Osteocyte (in vitro differentiated cells): Measurements from ENCODE around the gene VWDE. TPM values are rescaled to one million over a fixed set of nuclear protein-coding genes. Genes with fewer than 3 reads are reported as not detected.

Source experiments
- DNase-seq: peaks from one replicate; pipeline ENCODE4 v3.0.0; 2021; ENCODE audit warnings: mixed read lengths; ENCODE audit not compliant: unreplicated experiment; ENCODE audit errors: extremely low spot score
- H3K27ac Mint-ChIP-seq: one replicate; pipeline ENCODE4 v1.8.0; 2021; ENCODE audit warnings: mild to moderate bottlenecking, mixed read lengths; ENCODE audit not compliant: unreplicated experiment
- H3K27me3 Mint-ChIP-seq: one replicate; pipeline ENCODE4 v1.8.0; 2021; ENCODE audit warnings: mixed read lengths; ENCODE audit not compliant: unreplicated experiment
- H3K36me3 Mint-ChIP-seq: one replicate; pipeline ENCODE4 v1.8.0; 2021; ENCODE audit warnings: mixed read lengths; ENCODE audit not compliant: unreplicated experiment
- H3K4me1 Mint-ChIP-seq: one replicate; pipeline ENCODE4 v1.8.0; 2021; ENCODE audit warnings: mixed read lengths; ENCODE audit not compliant: unreplicated experiment
- H3K4me3 Mint-ChIP-seq: one replicate; pipeline ENCODE4 v1.8.0; 2021; ENCODE audit warnings: mild to moderate bottlenecking, moderate library complexity, mixed read lengths; ENCODE audit not compliant: unreplicated experiment
- H3K9me3 Mint-ChIP-seq: one replicate; pipeline ENCODE4 v1.8.0; 2021; ENCODE audit warnings: mixed read lengths; ENCODE audit not compliant: unreplicated experiment
- CTCF ChIP-seq: fragments of 200-600 bp; sonication (generic); IDR thresholded peaks from 2 replicates; pipeline ENCODE4 v1.5.0; 2021; ENCODE audit warnings: antibody characterized with exemption, mild to moderate bottlenecking, moderate library complexity
- total RNA-seq: library from RNA; stranded (reverse); gene quantifications from 2 replicates; pipeline ENCODE4 v1.2.1, GENCODE V29; 2021

Gene VWDE
- total RNA-seq, 1 donor from 2014 or later, result not detected

- Mint-ChIP-seq H3K27me3 (no peaks in the 10 kb centered on the region), H3K36me3 (no peaks in the 10 kb centered on the region), H3K4me1 (no peaks in the 10 kb centered on the region), H3K4me3 (no peak overlapping the region), H3K27ac (no peak overlapping the region), H3K9me3 (no peaks in the 10 kb centered on the region)
- DNase-seq, result no peak
- no peak for TF ChIP-seq CTCF
Observed at GRCh38 chr7:12294701-12295100, 109.0 kb downstream of the VWDE start.

- no peak overlapping the region for H3K4me3 Mint-ChIP-seq
- H3K4me1 Mint-ChIP-seq, result no peaks in the 10 kb centered on the region
- no peak overlapping the region for H3K27ac Mint-ChIP-seq
- no peaks in the 10 kb centered on the region for H3K9me3 Mint-ChIP-seq
- no peaks in the 10 kb centered on the region for H3K36me3 Mint-ChIP-seq
- DNase-seq, result no peak
- peak; percentile 19 for TF ChIP-seq CTCF
- no peaks in the 10 kb centered on the region for H3K27me3 Mint-ChIP-seq
Observed at GRCh38 chr7:12291870-12292269, 111.8 kb downstream of the VWDE start.

- Mint-ChIP-seq H3K27me3 (no peaks in the 10 kb centered on the region), H3K27ac (no peak overlapping the region), H3K9me3 (no peaks in the 10 kb centered on the region), H3K36me3 (no peaks in the 10 kb centered on the region), H3K4me3 (no peak overlapping the region), H3K4me1 (no peaks in the 10 kb centered on the region)
- TF ChIP-seq CTCF, result no peak
- DNase-seq, result no peak
Observed at GRCh38 chr7:12290761-12291160, 112.9 kb downstream of the VWDE start.

GRCh38 chr7:12289996-12290395 lies 113.7 kb downstream of the VWDE start:
- no peak for TF ChIP-seq CTCF
- no peak for DNase-seq
- no peak overlapping the region for H3K4me3 Mint-ChIP-seq
- H3K9me3 Mint-ChIP-seq, result no peaks in the 10 kb centered on the region
- H3K4me1 Mint-ChIP-seq, result no peaks in the 10 kb centered on the region
- H3K36me3 Mint-ChIP-seq, result no peaks in the 10 kb centered on the region
- H3K27me3 Mint-ChIP-seq, result no peaks in the 10 kb centered on the region
- H3K27ac Mint-ChIP-seq, result no peak overlapping the region

- H3K36me3 Mint-ChIP-seq, result no peaks in the 10 kb centered on the region
- TF ChIP-seq CTCF, result no peak
- H3K27ac Mint-ChIP-seq, result no peak overlapping the region
- no peak overlapping the region for H3K4me3 Mint-ChIP-seq
- no peak for DNase-seq
- H3K4me1 Mint-ChIP-seq, result no peaks in the 10 kb centered on the region
- H3K27me3 Mint-ChIP-seq, result peaks cover 5% of the 10 kb centered on the region
- H3K9me3 Mint-ChIP-seq, result no peaks in the 10 kb centered on the region
Observed at GRCh38 chr7:12287901-12288300, 115.8 kb downstream of the VWDE start.
